NT2/D1 (cell line): ENCODE measurements around the gene AFP.

Experiments used
- YY1 ChIP-seq: IDR thresholded peaks from 2 replicates; pipeline ENCODE4 v1.6.1; 2011; ENCODE audit not compliant: insufficient read length, insufficient read depth
- ZNF274 ChIP-seq: IDR thresholded peaks from 2 replicates; pipeline ENCODE4 v1.6.1; 2011; ENCODE audit warnings: mild to moderate bottlenecking, low read depth, low read length

DNA sequence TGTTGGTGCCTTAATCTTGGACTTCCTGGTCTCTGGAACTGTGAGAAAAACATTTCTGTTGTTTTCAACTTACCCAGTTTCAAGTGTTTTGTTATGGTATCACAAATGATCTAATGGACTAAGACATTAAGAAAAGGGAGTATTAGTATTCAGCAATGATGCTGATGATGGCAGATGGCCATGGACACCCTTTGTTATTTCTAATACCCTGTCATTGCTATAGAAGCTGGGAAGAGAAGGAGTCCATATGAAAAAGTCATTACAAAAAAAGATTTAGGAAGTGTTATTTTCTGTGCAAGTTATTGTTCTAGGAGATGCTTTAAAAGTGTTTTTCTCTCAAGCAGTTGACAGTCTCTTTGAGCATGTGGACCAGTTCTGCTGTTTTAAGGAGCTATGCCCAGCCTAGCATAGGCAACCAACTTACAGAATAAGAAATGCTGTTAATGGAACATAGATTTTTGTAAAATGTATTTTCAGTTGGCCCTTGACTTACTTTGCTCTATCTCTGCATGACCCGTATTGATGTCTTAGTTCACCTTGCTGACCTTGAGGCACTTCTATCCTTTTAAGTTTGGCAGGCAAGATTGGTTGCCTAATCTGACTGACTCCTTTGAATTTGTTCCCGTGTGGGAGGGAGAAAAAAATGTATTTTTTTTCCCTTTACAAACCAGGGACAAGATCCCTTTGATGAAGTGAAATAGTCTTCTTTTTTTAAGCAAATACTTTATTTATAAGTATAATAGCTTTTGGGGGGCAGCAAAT, 6.0 kb upstream of the AFP start:
- TF ChIP-seq YY1 (no peak), ZNF274 (no peak)
